Putamen (tissue), 1 donor: ENCODE results near the gene PCBP3.
"Not testable (repeated sequence)": the region's sequence is repeated elsewhere in the genome, so short reads cannot be mapped to it uniquely, and the experiment has no call there.

Source experiments
- DNase-seq: peaks from one replicate; pipeline ENCODE4 v3.0.0-alpha.2; 2016; ENCODE audit warnings: low spot score

The PCBP3 gene

GRCh38 chr21:45969921-45970673 is 326.6 kb downstream of the PCBP3 start:
- no peak for DNase-seq

- DNase-seq, result no peak
Measured at GRCh38 chr21:45970674-45971615, 327.4 kb downstream of the PCBP3 start.

- no peak for DNase-seq
Measured at GRCh38 chr21:45971616-45972352, 328.3 kb downstream of the PCBP3 start.

- DNase-seq, result no peak
Measured at GRCh38 chr21:45972353-45972715, 328.8 kb downstream of the PCBP3 start.

DNA sequence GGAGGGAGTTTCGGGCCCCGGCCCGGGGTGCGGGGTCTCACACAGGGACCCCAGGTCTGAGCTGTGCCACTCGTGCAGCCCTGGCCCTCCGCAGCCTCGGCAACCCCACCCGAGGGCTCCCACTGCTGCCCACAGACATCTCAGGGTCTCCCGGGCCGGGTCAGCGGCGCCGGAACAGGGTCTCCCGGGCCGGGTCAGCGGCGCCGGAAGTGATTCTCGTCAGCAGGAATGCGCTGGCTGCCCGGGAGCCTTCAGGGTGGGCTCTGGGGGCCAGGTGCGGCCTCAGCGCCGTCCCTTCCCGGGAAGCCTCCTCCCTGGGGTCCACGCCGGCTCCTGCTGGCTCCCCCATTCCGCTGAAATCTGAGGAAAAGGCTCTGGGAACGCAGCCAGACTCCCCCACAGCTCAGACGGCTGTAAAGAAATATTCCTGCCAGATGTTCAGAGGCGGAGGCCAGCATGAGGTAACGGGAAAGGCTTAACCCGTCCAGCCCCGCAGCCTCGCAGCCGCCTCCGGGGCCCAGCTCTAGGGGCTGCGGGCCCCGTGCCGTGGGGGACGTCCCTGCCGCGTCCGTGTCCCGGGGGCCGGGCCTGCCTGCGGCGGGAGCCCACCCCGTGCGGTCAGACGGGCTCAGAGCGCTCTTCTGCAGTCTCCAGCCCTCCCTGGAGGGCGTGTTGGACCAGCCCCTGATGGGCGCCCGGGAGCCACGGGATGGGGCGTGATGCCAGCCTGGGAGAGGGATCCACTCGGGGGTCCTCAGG is 329.4 kb downstream of the PCBP3 start:
- no peak for DNase-seq

DNA sequence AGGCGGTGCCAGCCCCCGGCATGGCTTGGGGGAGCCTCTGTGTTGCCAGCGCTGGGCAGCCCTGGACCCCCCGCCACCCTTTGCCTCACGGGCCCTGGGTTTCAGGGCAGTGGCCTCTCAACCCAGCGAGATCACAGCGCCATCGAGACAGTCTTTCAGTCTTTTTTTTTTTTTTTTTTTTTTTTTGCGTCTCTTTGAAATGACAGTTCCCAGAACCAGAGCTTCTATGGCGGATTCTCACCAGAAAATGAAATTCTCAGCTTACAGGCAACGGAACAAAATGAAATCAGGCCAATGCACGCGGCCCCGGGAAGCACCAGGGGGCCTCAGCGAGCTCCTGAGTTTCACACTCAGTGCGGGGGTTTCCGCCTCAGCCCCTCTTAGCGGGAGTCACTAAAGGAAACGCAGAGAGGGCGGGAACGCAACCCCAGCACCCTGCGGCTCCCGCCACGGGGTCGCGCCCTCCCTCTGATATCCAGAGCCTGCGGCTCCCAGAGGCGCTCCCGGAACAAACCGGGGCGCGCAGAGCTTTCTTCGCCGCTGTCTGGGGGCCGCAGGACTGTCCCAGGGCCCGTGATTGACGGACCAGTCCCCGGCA is 330.0 kb downstream of the PCBP3 start:
- no peak for DNase-seq

DNA sequence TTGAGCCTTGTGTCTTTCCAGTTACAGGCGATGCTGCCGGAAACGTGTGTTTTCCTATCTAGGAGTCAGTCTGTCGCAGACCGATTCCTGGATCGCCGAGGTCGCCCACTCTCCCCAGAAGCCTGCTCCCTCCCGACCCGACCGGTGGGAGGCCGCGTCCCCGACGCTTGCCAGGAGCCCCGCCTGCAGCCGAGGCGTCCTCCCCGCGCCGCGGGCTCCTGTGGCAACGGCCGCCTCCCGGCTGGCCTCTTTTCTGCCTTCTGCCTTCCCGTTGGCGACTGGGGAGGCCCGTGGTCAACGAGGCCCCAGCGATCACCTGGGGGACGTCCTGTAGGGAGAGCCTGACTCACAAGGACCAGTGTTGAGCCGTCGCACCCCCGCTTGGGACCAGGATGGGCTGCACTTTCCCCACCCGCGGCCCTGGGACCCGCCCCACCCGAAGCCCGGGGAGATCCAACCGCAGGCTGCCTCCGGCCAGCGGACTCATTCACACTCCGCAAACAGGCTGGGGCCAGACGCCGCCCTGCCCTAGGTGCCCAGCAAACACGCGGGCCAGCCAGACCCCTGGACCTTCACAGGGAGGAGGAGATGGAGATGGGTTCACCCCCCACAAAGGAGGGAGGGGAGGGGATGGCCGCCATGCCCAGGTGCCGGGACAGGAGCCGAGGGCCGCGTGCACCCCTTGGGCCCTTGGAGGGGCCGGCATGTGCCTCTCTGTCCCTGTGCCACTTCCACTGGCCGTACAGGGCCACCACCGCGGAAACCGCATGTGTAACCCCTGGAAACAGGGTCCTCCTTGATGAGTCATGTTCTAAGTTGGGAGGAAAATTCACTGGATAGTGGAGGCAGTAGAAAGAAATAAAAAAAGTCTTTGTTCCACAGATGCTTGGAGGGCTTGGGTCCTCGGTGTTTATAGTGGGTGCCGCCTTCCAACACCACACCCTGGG is 330.8 kb downstream of the PCBP3 start:
- DNase-seq, result no peak

- no peak for DNase-seq
Measured at GRCh38 chr21:45975020-45975666, 331.6 kb downstream of the PCBP3 start.

DNA sequence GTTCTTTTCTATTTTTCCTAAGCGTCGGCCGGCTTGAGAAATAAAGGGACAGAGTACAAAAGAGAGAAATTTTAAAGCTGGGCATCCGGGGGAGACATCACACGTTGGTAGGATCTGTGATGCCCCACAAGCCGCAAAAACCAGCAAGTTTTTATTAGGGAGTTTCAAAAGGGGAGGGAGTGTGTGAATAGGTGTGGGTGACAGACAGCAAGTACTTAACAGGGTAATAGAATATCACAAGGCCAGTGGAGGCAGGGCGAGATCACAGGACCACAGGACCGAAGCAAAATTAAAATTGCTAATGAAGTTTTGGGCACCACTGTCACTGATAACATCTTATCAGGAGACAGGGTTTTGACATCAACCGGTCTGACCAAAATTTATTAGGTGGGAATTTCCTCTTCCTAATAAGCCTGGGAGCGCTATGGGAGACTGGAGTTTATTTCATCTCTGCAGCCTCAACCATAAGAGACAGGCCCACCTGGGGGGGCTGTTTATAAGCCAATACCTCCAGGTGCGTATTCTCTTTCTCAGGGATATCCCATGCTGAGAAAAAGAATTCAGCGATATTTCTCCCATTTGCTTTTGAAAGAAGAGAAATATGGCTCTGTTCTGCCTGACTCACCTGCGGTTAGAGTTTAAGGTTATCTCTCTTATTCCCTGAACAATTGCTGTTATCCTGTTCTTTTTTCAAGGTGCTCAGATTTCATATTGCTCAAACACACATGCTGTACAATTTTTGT is 332.3 kb downstream of the PCBP3 start:
- DNase-seq, result not testable (repeated sequence)

DNA sequence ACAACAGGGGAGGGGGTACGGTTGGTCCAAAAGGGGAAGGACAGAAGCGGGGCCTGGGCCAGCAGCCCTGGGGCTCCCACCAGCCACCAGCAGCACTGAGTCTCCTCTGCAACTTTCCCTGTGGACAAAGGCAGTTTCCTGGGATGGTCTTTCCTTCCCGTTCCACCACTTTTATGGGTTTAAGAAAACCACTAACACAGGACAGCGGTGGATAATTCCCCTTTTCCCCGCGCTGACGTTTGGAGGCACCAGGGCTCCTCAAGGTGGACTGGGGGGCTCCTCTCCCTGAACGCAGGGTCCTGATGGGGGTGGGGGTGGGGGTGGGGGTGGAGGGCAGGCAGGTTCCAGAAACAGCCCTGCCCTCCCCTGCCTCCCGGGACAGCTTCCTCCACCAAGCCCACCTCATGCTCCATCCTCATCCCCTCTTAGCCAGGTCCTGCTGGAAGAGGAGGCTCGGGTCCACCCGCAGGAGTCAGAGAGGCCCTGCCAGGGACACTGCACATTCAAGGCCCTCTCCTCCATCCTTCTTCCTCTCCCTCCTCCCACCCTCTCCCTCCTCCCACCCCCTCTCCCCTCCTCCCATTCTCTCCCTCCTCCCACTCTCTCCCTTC is 333.3 kb downstream of the PCBP3 start:
- DNase-seq, result no peak

DNA sequence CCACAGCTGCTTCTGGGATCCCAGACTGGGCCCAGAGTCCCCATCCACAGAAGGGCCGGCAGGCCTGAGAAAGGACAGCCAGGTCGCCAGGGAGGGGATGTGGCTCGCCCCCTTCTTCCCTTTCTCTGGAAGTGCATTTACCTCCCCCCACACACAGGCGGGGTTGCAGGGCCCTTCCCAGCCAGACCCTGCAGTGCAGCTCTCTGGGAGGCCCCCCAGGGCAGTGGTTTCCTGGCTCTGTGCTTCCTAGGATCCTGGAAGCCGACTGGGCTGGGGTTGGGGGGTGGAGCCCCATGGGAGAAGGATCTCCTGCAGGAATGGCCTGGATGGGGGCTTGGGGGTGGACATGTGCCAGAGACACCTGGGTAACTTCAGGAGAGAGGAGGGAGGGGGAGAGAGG is 333.9 kb downstream of the PCBP3 start:
- DNase-seq, result no peak

GRCh38 chr21:45979141-45979631 is 335.7 kb downstream of the PCBP3 start:
- no peak for DNase-seq

- DNase-seq, result no peak
Measured at GRCh38 chr21:45979651-45980050, 336.1 kb downstream of the PCBP3 start.

- no peak for DNase-seq
Measured at GRCh38 chr21:45980271-45980670, 336.7 kb downstream of the PCBP3 start.

DNA sequence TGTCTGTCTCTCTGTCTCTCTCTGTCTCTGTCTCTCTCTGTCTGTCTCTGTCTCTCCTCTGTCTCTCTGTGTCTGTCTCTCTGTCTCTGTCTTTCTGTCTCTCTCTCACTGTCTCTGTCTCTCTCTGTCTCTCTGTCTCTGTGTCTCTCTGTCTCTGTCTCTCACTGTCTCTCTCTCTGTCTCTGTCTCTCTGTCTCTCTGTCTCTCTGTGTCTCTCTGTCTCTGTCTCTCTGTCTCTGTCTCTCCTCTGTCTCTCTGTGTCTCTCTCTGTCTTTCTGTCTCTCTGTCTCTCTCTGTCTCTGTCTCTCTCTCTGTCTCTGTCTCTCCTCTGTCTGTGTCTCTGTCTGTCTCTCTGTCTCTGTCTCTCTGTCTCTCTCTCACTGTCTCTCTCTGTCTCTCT is 337.2 kb downstream of the PCBP3 start:
- no peak for DNase-seq

GRCh38 chr21:45981151-45982091 is 337.9 kb downstream of the PCBP3 start, which contains the start of gene COL6A1:
TSS of gene COL6A1 (plus strand) at chr21:45981770. CDS start at chr21:45981851, 81 bp downstream.
- peak; percentile 50 for DNase-seq
